Measurements from ENCODE around the gene UNC13B.

Gene UNC13B

DNA sequence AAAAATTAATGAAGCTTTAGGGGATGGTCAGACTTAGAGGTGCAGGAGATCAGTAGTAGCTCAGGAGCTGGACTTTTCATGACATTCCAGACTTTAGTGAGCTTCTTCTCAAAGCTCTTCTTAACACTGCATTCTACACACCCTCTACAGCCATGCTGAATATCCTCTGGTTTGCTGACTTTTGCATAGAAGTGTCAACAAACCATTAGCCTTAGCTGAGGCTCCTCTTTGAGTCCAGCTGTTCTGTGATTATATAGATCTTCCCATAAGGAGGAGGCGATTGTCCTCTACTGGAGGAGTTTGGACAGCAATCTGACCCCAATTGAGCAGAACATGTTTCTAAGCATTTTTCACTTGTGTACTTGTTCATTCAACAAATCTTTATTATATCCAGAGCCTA, 253.1 kb downstream of the UNC13B start:
- TF ChIP-seq TAF1 (IDR thresholded peaks at IDR 0.05; ENCODE audit: borderline replicate concordance, insufficient read depth, low read length) (no peak), POLR2AphosphoS5 (IDR thresholded peaks at IDR 0.05; ENCODE audit: low read depth, low read length) (no peak), FOXP2 (optimal IDR thresholded peaks at IDR 0.05; ENCODE audit: borderline replicate concordance, extremely low read depth, extremely low read length, insufficient read depth) (no peak), SIN3A (IDR thresholded peaks at IDR 0.05; ENCODE audit: borderline replicate concordance, insufficient read depth, low read length) (no peak)
- TF ChIP-seq, protein P1, sequence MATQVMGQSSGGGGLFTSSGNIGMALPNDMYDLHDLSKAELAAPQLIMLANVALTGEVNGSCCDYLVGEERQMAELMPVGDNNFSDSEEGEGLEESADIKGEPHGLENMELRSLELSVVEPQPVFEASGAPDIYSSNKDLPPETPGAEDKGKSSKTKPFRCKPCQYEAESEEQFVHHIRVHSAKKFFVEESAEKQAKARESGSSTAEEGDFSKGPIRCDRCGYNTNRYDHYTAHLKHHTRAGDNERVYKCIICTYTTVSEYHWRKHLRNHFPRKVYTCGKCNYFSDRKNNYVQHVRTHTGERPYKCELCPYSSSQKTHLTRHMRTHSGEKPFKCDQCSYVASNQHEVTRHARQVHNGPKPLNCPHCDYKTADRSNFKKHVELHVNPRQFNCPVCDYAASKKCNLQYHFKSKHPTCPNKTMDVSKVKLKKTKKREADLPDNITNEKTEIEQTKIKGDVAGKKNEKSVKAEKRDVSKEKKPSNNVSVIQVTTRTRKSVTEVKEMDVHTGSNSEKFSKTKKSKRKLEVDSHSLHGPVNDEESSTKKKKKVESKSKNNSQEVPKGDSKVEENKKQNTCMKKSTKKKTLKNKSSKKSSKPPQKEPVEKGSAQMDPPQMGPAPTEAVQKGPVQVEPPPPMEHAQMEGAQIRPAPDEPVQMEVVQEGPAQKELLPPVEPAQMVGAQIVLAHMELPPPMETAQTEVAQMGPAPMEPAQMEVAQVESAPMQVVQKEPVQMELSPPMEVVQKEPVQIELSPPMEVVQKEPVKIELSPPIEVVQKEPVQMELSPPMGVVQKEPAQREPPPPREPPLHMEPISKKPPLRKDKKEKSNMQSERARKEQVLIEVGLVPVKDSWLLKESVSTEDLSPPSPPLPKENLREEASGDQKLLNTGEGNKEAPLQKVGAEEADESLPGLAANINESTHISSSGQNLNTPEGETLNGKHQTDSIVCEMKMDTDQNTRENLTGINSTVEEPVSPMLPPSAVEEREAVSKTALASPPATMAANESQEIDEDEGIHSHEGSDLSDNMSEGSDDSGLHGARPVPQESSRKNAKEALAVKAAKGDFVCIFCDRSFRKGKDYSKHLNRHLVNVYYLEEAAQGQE (IDR thresholded peaks at IDR 0.05; ENCODE audit: insufficient read depth in 1 of 2, low read depth in 2 of 2, low read length in 2 of 2), result no peak

DNA sequence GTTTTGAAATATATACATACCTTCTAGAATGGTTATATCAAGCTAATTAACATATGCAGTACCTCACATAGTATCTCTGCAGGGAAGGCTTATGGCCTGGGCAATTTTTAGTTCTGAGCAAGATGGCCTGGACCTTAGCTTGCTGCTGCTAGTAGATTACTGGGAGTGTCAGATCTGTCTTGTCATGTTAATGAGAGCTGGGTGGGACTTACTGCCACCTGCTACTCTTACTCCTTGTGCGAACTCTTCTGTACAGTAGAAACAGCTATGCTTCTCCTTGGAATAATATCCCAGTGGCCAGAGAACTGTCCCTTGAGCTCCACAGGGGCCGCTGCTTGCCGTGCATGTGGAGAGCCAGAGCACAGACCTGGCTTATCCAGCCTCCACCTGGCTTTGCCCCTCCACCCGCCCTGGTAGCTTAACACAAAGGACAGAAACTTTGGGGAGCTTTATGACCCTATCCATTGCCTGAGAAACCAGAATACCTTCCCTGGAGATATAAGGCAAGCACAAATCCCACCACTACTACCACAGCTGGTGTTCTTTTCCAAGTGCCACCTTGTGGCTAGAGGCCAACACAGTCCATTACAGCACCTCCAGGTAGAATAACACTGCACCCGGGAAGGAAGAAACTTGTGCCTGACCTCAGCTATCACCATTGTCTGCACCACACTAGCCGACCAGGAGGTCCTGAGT, 253.7 kb downstream of the UNC13B start:
- no peak for TF ChIP-seq POLR2AphosphoS5 (IDR thresholded peaks at IDR 0.05; ENCODE audit: low read depth, low read length)
- TF ChIP-seq, protein P1 (IDR thresholded peaks at IDR 0.05; ENCODE audit: insufficient read depth in 1 of 2, low read depth in 2 of 2, low read length in 2 of 2), result no peak
- TF ChIP-seq FOXP2 (optimal IDR thresholded peaks at IDR 0.05; ENCODE audit: borderline replicate concordance, extremely low read depth, extremely low read length, insufficient read depth), result no peak
- no peak for TF ChIP-seq TAF1 (IDR thresholded peaks at IDR 0.05; ENCODE audit: borderline replicate concordance, insufficient read depth, low read length)
- no peak for TF ChIP-seq SIN3A (IDR thresholded peaks at IDR 0.05; ENCODE audit: borderline replicate concordance, insufficient read depth, low read length)

DNA sequence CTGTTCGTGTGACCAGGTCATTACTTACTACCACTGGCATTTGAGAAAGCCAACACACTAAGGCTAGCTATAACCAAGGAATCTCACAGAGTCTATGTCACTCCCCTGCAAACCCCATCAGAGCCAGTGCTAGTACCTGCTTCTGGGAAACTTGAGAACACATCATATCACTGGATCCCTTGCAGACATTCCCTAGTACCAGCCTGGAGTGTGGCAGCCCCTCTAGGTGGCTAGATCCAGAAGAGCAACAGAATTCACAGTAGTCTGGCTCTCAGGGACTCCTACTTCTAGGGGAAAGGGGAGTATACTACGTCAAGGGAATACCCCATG, 254.3 kb downstream of the UNC13B start:
- TF ChIP-seq, protein P1 (IDR thresholded peaks at IDR 0.05; ENCODE audit: insufficient read depth in 1 of 2, low read depth in 2 of 2, low read length in 2 of 2), result no peak
- TF ChIP-seq TAF1 (IDR thresholded peaks at IDR 0.05; ENCODE audit: borderline replicate concordance, insufficient read depth, low read length) (no peak), SIN3A (IDR thresholded peaks at IDR 0.05; ENCODE audit: borderline replicate concordance, insufficient read depth, low read length) (no peak), FOXP2 (optimal IDR thresholded peaks at IDR 0.05; ENCODE audit: borderline replicate concordance, extremely low read depth, extremely low read length, insufficient read depth) (no peak)

DNA sequence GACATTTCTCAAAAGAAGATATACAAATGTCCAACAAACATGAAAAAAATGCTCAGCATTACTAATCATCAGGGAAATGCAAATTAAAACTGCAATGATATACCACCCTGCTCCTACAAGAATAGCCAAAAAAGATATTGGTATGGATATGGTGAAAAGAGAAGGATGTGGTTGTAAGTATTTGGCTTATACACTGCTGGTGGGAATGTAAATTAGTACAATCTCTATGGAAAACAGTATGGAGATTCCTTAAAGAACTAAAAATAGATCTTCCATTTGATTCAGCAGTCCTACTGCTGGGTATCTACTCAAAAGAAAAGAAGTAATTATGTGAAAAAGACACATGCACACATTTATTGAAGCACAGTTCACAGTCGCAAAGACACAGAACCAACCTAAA, 260.5 kb downstream of the UNC13B start:
- TF ChIP-seq POLR2AphosphoS5 (IDR thresholded peaks at IDR 0.05; ENCODE audit: low read depth, low read length), result no peak
- no peak for TF ChIP-seq TAF1 (IDR thresholded peaks at IDR 0.05; ENCODE audit: borderline replicate concordance, insufficient read depth, low read length)
- no peak for TF ChIP-seq SIN3A (IDR thresholded peaks at IDR 0.05; ENCODE audit: borderline replicate concordance, insufficient read depth, low read length)
- TF ChIP-seq, protein P1 (IDR thresholded peaks at IDR 0.05; ENCODE audit: insufficient read depth in 1 of 2, low read depth in 2 of 2, low read length in 2 of 2), result no peak
- no peak for TF ChIP-seq FOXP2 (optimal IDR thresholded peaks at IDR 0.05; ENCODE audit: borderline replicate concordance, extremely low read depth, extremely low read length, insufficient read depth)
